ENCODE results near the gene TTC21B. TPM values are rescaled to one million over a fixed set of nuclear protein-coding genes. Genes with fewer than 3 reads are reported as not detected.

Gene TTC21B
- total and polyA plus RNA-seq, 2 of the 8 experiments (the other 6 are each of a cell fraction or from before 2014, with no cell fraction given) = 6.9 to 20.8 TPM

DNA sequence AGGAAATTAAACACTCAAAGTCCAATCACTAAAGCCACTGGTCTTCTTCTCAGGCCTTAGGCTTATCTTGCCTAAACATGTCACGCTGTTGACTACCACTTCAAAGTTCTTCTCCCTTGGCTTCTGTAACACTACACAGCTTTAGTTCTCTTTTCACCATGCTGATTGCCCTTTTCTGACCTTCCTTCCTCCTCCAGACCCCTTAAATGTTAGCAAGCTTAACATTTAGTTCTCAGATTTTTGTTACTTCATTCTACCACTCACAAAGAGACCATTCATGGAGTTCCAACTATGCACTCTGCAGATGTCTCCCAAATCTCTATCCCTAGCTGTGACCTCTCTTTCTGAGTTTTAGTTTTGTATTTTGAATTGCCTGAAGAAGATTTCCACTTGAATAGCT lies 64.4 kb downstream of the TTC21B start:
- no peak overlapping the region for H4K91ac ChIP-seq (replicated peaks; ENCODE audit: insufficient read length, low read length)
- CTCF ChIA-PET (ENCODE audit: partially characterized antibody) = interaction anchor here (0.7 to 2.1 kb wide), 3 partner anchors 15 to 82 kb away, joined by 3 to 10 read pairs (median 6); no protein-coding TSS in a partner anchor
- no peak overlapping the region for H3K9ac ChIP-seq (replicated peaks in 1 of 4; ENCODE audit: extremely low read depth in 1 of 4, low read depth in 3 of 4, low read length in 3 of 4)
- no peaks in the 10 kb centered on the region for H3K79me2 ChIP-seq (ENCODE audit: control insufficient read depth in 1 of 2, insufficient read depth in 2 of 2, low read length in 2 of 2)
- H3K36me3 ChIP-seq (ENCODE audit: control insufficient read depth in 2 of 4, insufficient read depth in 4 of 4, low read length in 3 of 4) = peaks cover 0 to 36% (median 2%) of the 10 kb centered on the region in 4 experiments; a peak in 4 of 8 replicates
- H3K27me3 ChIP-seq (replicated peaks in 1 of 4; ENCODE audit: control insufficient read depth in 3 of 4, extremely low read depth in 1 of 4, insufficient read depth in 3 of 4, low read length in 3 of 4) = no peaks in the 10 kb centered on the region
- no peak overlapping the region for H3K27ac ChIP-seq (ENCODE audit: low read depth, low read length)
- no peak for DNase-seq (ENCODE audit: low read depth in 1 of 2, low spot score in 2 of 2)
- no peak overlapping the region for H3K23ac ChIP-seq (ENCODE audit: insufficient read length)
- H2BK120ac ChIP-seq (replicated peaks; ENCODE audit: low read depth, low read length) = no peak overlapping the region
- no peak overlapping the region for H3K14ac ChIP-seq (ENCODE audit: insufficient read length)
- H2BK5ac ChIP-seq (ENCODE audit: low read depth, low read length) = no peak overlapping the region
- H2BK20ac ChIP-seq (ENCODE audit: low read length) = no peak overlapping the region
- no peak overlapping the region for H4K8ac ChIP-seq (ENCODE audit: extremely low read depth, insufficient read depth, low read length)
- H3K23me2 ChIP-seq (ENCODE audit: low read depth, low read length) = no peaks in the 10 kb centered on the region
- H3K4me1 ChIP-seq (replicated peaks in 1 of 4; ENCODE audit: control insufficient read depth in 3 of 4, insufficient read depth in 4 of 4, low read length in 3 of 4) = no peaks in the 10 kb centered on the region
- no peaks in the 10 kb centered on the region for H3K79me1 ChIP-seq (ENCODE audit: low read depth, low read length)
- POLR2A ChIA-PET (ENCODE audit: partially characterized antibody) = no interaction called here
- H3K18ac ChIP-seq (ENCODE audit: extremely low read depth, low read length) = no peak overlapping the region
- H3K4me3 ChIP-seq (ENCODE audit: extremely low read depth in 1 of 4, insufficient read depth in 2 of 4, low read depth in 3 of 4, low read length in 4 of 4) = no peak overlapping the region
- H4K5ac ChIP-seq (ENCODE audit: insufficient read length, low read depth, low read length) = no peak overlapping the region
- no peak overlapping the region for H3K56ac ChIP-seq (replicated peaks; ENCODE audit: insufficient read length, low read depth, low read length)
- H4K20me1 ChIP-seq (replicated peaks in 1 of 2; ENCODE audit: control insufficient read depth in 1 of 2, insufficient read depth in 2 of 2, low read length in 2 of 2) = no peaks in the 10 kb centered on the region
- H3K4me2 ChIP-seq (ENCODE audit: insufficient read depth in 1 of 2, low read depth in 2 of 2, low read length in 2 of 2) = no peak overlapping the region
- no peaks in the 10 kb centered on the region for H3K9me3 ChIP-seq (ENCODE audit: insufficient read depth in 2 of 2, low read depth in 1 of 2, low read length in 1 of 2)
- H2BK15ac ChIP-seq (ENCODE audit: low read length) = no peak overlapping the region
- 82% methylated on average over 1 of the region's 1 CpG; no CpG with 5 or more reads in 1 of the 2 experiments for WGBS, 2 experiments (ENCODE audit: extremely low coverage in 1 of 2, insufficient coverage in 1 of 2, insufficient read length in 1 of 2, insufficient replicate concordance in 2 of 2, low coverage in 1 of 2, low lambda C conversion rate in 2 of 2, missing lambda C conversion rate in 1 of 2)
- H3K4ac ChIP-seq (replicated peaks; ENCODE audit: insufficient read length, low read depth, low read length) = no peak overlapping the region
- H2AK5ac ChIP-seq (ENCODE audit: low read depth, low read length) = no peak overlapping the region
- H2BK12ac ChIP-seq (ENCODE audit: low read depth, low read length) = no peak overlapping the region
- FAIRE-seq = no peak
- no peak overlapping the region for H2AFZ ChIP-seq (ENCODE audit: low read length)
- no peak for TF ChIP-seq SIN3A (conservative IDR thresholded peaks at IDR 0.05 in 1 of 2, IDR thresholded peaks at IDR 0.05 in 1 of 2; ENCODE audit: low read depth in 1 of 2, low read length in 2 of 2)
